GM12875 (cell line): ENCODE data around the gene ARHGAP11A.

Experiments
- H3K4me3 ChIP-seq: one replicate; pipeline ENCODE4 v1.5.1; 2011; ENCODE audit warnings: low read depth, low read length, control low read depth
- TF ChIP-seq, protein P1 (sequence below): IDR thresholded peaks from 2 replicates; pipeline ENCODE4 v1.5.1; 2011; ENCODE audit warnings: low read depth, mild to moderate bottlenecking, control low read depth, inconsistent platforms, low read length, moderate library complexity, borderline replicate concordance; ENCODE audit not compliant: insufficient read depth

Gene ARHGAP11A

DNA sequence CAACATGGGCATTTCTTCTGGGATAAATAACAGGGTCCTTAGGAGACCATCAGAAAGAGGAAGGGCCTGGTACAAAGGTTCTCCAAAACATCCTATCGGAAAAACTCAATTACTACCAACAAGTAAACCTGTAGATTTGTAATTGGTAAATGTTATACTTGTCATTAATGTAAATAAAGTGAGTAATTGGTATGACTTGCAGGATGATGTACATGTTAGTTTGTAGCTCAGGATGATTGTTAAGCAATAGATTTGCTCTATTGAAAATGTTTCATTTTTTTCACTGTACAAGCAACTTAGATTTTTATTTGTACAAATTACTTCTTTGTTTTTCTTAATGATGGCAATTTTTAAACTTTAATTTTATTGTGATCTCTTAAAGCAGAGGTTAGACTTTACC lies 22.4 kb downstream of the ARHGAP11A start:
- H3K4me3 ChIP-seq: no peak overlapping the region
- TF ChIP-seq, protein P1, sequence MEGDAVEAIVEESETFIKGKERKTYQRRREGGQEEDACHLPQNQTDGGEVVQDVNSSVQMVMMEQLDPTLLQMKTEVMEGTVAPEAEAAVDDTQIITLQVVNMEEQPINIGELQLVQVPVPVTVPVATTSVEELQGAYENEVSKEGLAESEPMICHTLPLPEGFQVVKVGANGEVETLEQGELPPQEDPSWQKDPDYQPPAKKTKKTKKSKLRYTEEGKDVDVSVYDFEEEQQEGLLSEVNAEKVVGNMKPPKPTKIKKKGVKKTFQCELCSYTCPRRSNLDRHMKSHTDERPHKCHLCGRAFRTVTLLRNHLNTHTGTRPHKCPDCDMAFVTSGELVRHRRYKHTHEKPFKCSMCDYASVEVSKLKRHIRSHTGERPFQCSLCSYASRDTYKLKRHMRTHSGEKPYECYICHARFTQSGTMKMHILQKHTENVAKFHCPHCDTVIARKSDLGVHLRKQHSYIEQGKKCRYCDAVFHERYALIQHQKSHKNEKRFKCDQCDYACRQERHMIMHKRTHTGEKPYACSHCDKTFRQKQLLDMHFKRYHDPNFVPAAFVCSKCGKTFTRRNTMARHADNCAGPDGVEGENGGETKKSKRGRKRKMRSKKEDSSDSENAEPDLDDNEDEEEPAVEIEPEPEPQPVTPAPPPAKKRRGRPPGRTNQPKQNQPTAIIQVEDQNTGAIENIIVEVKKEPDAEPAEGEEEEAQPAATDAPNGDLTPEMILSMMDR: no peak

DNA sequence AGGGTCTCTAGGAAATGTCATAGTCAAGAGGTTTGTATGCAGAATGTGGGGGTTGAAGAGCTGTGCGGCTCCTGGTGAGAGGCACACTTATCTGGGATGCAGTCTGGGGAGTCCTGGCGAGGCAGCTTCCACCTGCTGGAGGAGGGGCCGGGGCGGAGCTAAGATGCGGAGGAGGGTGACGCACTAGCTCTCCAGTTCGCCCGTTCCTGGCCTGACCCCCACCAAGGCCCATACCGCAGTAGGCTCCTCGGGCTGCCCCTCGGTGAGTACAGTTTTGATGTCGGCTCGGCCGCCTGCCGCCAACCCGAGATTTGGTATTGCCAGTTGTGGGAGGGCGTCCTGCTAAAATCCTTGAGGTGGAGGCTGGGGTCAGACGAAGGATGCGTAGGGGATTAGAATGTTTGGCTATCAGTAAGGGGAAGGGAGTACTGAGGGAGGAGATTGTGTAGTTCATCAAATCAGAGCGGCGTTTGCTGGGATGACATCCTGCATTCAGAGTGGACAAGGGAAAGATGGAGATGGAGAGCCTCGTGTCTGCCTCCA lies 26.3 kb downstream of the ARHGAP11A start, which contains the start of gene SCG5:
TSS of gene SCG5 (plus strand) at position 194 of the 543 bp plus-strand sequence. CDS start 1,883 bp downstream, outside the sequence.
- TF ChIP-seq, protein P1: no peak
- H3K4me3 ChIP-seq: no peak within 1 kb of the TSS

DNA sequence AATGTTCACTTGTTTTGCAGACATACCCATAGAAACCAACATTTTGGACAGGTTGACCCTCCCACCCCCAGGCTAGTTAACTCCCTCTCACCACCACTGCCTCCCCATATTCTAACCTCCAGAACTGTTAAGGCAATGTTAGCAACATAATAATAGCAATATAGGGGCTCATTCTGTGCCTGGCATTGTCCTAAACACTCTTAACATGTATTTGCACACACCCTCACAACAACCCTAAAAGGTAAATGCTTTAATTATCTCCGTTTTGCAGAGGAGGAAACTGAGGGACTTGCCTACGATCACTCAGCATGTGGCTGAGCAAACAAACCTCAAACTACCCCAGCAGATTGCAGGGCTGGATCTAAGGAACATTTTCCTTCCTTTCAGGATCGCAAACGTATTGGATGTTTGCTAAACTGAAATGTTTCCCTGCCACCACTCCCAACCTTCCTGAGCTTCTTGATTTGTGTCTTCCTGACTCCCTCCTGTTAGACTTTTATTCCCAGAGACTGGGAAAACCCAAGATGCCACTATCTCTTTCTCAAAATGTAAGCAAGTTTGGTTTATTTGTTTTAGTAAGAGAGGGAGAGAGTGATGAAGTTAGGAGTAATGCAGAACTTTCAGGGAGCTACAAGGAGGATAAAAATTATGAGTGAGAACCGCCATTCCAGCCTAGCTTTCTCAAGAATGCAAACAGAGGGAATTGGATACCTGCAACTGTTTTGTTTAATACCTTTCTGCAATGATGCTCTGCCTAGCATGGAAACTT lies 27.5 kb downstream of the ARHGAP11A start:
- H3K4me3 ChIP-seq: no peak overlapping the region

DNA sequence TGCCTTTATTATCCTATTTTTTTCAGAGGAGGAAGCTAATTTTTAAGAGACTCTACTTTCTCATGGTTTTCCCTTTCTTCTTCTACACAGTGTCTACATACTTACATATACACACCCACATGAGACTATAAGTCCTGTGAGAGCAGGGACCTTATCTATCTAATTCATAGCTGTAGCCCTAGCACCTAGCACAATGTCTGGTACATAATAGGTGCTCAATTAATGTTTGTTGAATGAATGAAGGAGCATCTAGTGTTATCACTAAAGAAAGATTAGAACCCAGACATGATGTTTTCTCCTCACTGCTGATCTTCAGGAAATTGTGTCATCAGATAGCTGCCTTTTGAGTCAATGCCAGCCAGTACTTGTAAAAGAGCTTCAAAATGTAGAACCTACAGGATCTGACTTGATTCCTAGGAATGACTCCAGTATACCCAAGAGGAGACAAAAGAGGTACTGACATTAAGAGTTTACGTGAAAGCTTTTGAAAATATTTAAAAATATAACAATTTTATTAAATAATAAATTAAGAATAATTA lies 28.7 kb downstream of the ARHGAP11A start:
- H3K4me3 ChIP-seq: no peak overlapping the region
- TF ChIP-seq, protein P1: no peak

More for the DNA sequence above, 27.5 kb downstream of the ARHGAP11A start:
- TF ChIP-seq, protein P1: no peak

DNA sequence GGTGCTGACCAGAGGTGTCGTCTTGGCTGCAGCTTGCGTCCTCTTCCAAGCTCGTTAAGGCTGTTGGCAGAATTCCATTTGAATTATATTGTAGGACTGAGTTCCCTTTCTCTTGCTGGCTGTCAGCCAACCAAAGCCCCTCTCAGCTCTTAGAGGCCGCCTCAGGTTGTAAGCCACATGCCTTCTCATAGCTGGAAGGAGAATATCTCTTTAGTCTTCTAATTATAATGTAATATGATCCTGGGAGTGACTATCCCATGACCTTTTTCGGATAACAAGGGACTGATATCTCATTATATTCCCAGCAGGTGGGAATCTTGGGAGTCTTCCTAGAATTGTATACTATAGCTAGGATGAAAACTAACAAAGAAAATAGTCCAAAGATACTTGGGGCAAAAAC lies 31.0 kb downstream of the ARHGAP11A start:
- TF ChIP-seq, protein P1: no peak
- no peak overlapping the region for H3K4me3 ChIP-seq

DNA sequence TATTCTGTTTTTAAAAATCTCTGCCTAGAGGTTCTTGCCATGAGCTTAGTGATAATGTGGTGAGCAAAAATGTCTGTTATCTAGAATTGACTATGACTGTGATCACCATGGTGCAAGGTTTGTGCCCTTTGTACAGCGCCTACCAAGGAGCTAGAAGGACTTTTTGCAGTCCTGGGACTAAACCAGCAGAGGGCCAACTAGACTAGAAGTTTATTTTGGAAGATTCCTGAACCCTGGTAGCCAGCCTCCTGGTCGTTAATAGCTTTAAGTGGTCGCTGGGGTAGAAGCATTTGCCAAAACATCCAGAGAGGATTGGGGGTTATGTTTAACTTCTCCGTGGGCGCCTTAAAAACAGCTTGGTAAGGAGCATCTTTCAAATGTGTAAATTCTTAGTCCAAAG lies 34.0 kb downstream of the ARHGAP11A start:
- TF ChIP-seq, protein P1: no peak
- H3K4me3 ChIP-seq: no peak overlapping the region

DNA sequence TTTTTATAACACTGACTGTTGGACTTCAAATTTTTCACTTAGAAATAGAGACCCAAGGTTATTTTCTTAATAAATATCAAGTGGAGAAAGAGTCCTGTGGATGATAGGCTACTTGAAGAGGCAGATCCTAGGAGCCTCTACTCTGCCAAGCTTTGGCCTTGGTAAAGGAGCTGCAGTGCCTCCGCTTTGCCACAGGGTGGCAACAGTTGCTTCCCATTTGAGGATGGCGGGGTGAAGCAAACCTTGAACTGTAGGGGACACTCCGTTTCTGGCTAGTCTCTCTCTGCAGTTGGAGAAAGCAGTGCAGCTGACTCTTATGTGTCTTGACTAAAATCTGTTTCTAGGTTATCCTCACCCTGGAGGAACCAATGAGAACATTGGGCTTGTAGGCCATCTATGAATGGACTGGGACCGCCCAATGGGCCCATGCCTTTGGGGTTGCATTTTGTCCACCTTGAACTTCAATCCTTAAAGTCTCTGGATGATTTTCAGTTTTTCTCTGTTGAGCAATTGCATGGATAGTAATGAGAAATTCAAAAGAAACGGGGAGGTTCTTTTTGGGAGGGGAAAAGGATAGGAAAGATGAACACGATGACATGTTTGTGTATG lies 36.0 kb downstream of the ARHGAP11A start:
- TF ChIP-seq, protein P1: peak; percentile 92
- H3K4me3 ChIP-seq: no peak overlapping the region
